Endothelial cell of umbilical vein (primary cell): Measurements from ENCODE around the gene GFPT2.

Experiments
- CTCF ChIP-seq, 2 donors: IDR thresholded peaks; 1 replicate in 1 of 2; 2 replicates in 1 of 2; pipeline ENCODE4 v1.5.1; 2011; ENCODE audit warnings: low read length in 2 of 2, mild to moderate bottlenecking in 2 of 2, moderate library complexity in 2 of 2, control low read depth in 1 of 2, inconsistent platforms in 1 of 2, low read depth in 1 of 2; ENCODE audit not compliant: insufficient read depth in 1 of 2; ENCODE audit errors: extremely low read depth in 1 of 2
- EZH2 ChIP-seq: IDR thresholded peaks from 2 replicates; pipeline ENCODE4 v1.6.1; 2012; ENCODE audit warnings: borderline replicate concordance, low read depth, mild to moderate bottlenecking, moderate library complexity, low read length, inconsistent platforms; ENCODE audit not compliant: severe bottlenecking
- FOS ChIP-seq: IDR thresholded peaks from 2 replicates; pipeline ENCODE4 v1.6.1; 2011; ENCODE audit warnings: mild to moderate bottlenecking, low read length, moderate library complexity, borderline replicate concordance; ENCODE audit not compliant: insufficient read depth
- GATA2 ChIP-seq: IDR thresholded peaks from 2 replicates; pipeline ENCODE4 v1.7.0; 2011; ENCODE audit warnings: low read depth, mild to moderate bottlenecking, moderate library complexity, mixed read lengths, low read length; ENCODE audit not compliant: insufficient read length, insufficient read depth
- JUN ChIP-seq: IDR thresholded peaks from 2 replicates; pipeline ENCODE4 v1.6.1; 2011; ENCODE audit warnings: borderline replicate concordance, low read depth; ENCODE audit not compliant: insufficient read length, insufficient read depth
- MYC ChIP-seq: IDR thresholded peaks from one replicate; pipeline ENCODE4 v1.6.1; 2011; ENCODE audit warnings: mild to moderate bottlenecking, low read depth, low read length
- POLR2A ChIP-seq: IDR thresholded peaks from 2 replicates; pipeline ENCODE4 v1.6.1; 2012; ENCODE audit warnings: low read depth, mild to moderate bottlenecking, control low read depth, low read length
- POLR2AphosphoS5 ChIP-seq: IDR thresholded peaks from 2 replicates; pipeline ENCODE4 v1.6.1; 2012; ENCODE audit warnings: low read depth, mild to moderate bottlenecking, control low read depth, low read length, moderate library complexity; ENCODE audit not compliant: insufficient read depth
- TF ChIP-seq, protein P1 (sequence below): IDR thresholded peaks from 2 replicates; pipeline ENCODE4 v1.6.1; 2011; ENCODE audit not compliant: insufficient read depth, insufficient read length

- TF ChIP-seq CTCF (IDR thresholded peaks at IDR 0.05; ENCODE audit: extremely low read depth in 1 of 2, insufficient read depth in 1 of 2, low read depth in 1 of 2, low read length in 2 of 2) = no peak
- TF ChIP-seq MYC = no peak
- no peak for TF ChIP-seq POLR2AphosphoS5
- no peak for TF ChIP-seq EZH2
- no peak for TF ChIP-seq POLR2A
- TF ChIP-seq, protein P1, sequence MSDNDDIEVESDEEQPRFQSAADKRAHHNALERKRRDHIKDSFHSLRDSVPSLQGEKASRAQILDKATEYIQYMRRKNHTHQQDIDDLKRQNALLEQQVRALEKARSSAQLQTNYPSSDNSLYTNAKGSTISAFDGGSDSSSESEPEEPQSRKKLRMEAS = no peak
- no peak for TF ChIP-seq FOS
- TF ChIP-seq GATA2 = no peak
- no peak for TF ChIP-seq JUN
Measured at GRCh38 chr5:180311216-180311615, 41.9 kb downstream of the GFPT2 start.
